Measurements from ENCODE around the gene ASL. TPM values are rescaled to one million over a fixed set of nuclear protein-coding genes. Genes with fewer than 3 reads are reported as not detected.

ASL gene
- polyA plus RNA-seq, 1 of the 3 experiments (the other 2 are of a cell fraction), result 138 TPM

GRCh38 chr7:66140924-66141323 lies 65.3 kb downstream of the ASL start:
- Histone ChIP-seq H3K4me3 (ENCODE audit: low read depth in 2 of 2, low read length in 1 of 2) (no peak overlapping the region), H3K9ac (no peak overlapping the region), H3K36me3 (replicated peaks in 1 of 2; ENCODE audit: control insufficient read depth in 1 of 2, insufficient read depth in 2 of 2, low read length in 1 of 2) (peaks cover 41 to 57% of the 10 kb centered on the region in 2 experiments), H3K27me3 (ENCODE audit: insufficient read depth) (no peaks in the 10 kb centered on the region), H3F3A (replicated peaks; ENCODE audit: insufficient read depth) (peaks cover 15% of the 10 kb centered on the region), H3K27ac (ENCODE audit: low read depth in 2 of 2, low read length in 1 of 2) (peak overlapping the region; percentile 55 to 96; a peak in 3 of 4 replicates), H3K9me2 (no peaks in the 10 kb centered on the region), H3K79me2 (ENCODE audit: insufficient read depth) (peaks cover 30% of the 10 kb centered on the region), H3K9me3 (no peaks in the 10 kb centered on the region), H4K20me1 (ENCODE audit: insufficient read depth) (no peaks in the 10 kb centered on the region), H2AFZ (ENCODE audit: low read depth) (no peak overlapping the region), H3K4me1 (ENCODE audit: control insufficient read depth in 1 of 2, insufficient read depth in 2 of 2, low read depth in 1 of 2, low read length in 1 of 2) (peaks cover 19 to 56% of the 10 kb centered on the region in 2 experiments; a peak in 3 of 4 replicates), H3K4me2 (no peak overlapping the region)
- CTCF ChIA-PET, result interaction anchor here (0.7 to 4.8 kb wide), 41 partner anchors 8 to 515 kb away, joined by 3 to 35 read pairs (median 4); partner anchors contain the start of genes CRCP and TPST1
- TF ChIP-seq RAD21 (IDR thresholded peaks at IDR 0.05; ENCODE audit: low read length) (peak; percentile 94), RCOR1 (IDR thresholded peaks at IDR 0.05; ENCODE audit: low read length) (peak; percentile 39; the same call in 1 of the 2 replicates), FOXM1 (IDR thresholded peaks at IDR 0.05; ENCODE audit: low read depth) (no peak), SMC3 (IDR thresholded peaks at IDR 0.05; ENCODE audit: low read depth, low read length) (peak; percentile 83), TEAD4 (IDR thresholded peaks at IDR 0.05; ENCODE audit: borderline replicate concordance, insufficient read depth) (no peak), MAX (IDR thresholded peaks at IDR 0.05; ENCODE audit: low read depth) (no peak), IRF3 (IDR thresholded peaks at IDR 0.05; ENCODE audit: low read depth, low read length) (no peak), GABPA (IDR thresholded peaks at IDR 0.05; ENCODE audit: low read depth) (no peak), RXRA (IDR thresholded peaks at IDR 0.05; ENCODE audit: borderline replicate concordance, low read depth) (no peak), PBX3 (IDR thresholded peaks at IDR 0.05) (0 out of 2 replicates have a peak, but pooled peaks have one; percentile 32), REST (IDR thresholded peaks at IDR 0.05; ENCODE audit: low read depth, low read length) (no peak), POLR2AphosphoS5 (IDR thresholded peaks at IDR 0.05; ENCODE audit: low read depth, low read length) (no peak), USF2 (IDR thresholded peaks at IDR 0.05; ENCODE audit: borderline replicate concordance, low read depth, low read length) (no peak), JUND (IDR thresholded peaks at IDR 0.05) (no peak), CTCF (IDR thresholded peaks at IDR 0.05) (peak; percentile 75), EP300 (IDR thresholded peaks at IDR 0.05; ENCODE audit: borderline replicate concordance in 1 of 2, low read depth in 1 of 2, low read length in 1 of 2) (0 out of 4 replicates have a peak, but pooled peaks of 1 of the 2 experiments have one; percentile 24), MXI1 (IDR thresholded peaks at IDR 0.05; ENCODE audit: low read depth, low read length) (no peak), NRF1 (IDR thresholded peaks at IDR 0.05; ENCODE audit: low read depth, low read length) (peak; percentile 10; the same call in 1 of the 2 replicates), TAF1 (IDR thresholded peaks at IDR 0.05; ENCODE audit: borderline replicate concordance, low read depth, low read length) (no peak), FOXJ3 (CRISPR knock-in tag; IDR thresholded peaks at IDR 0.05) (no peak), SIN3A (IDR thresholded peaks at IDR 0.05; ENCODE audit: borderline replicate concordance, low read depth, low read length) (no peak), CHD2 (IDR thresholded peaks at IDR 0.05; ENCODE audit: low read length, partially characterized antibody) (peak; percentile 30), ELF1 (IDR thresholded peaks at IDR 0.05) (no peak)
- 51% methylated on average over 4 of the region's 4 CpGs for WGBS (ENCODE audit: low lambda C conversion rate)
- peak; percentile 52 for DNase-seq
- POLR2A ChIA-PET, result interaction anchor here (0.6 to 3.7 kb wide), 5 partner anchors 11 to 65 kb away, joined by 5 to 14 read pairs (median 6); partner anchors contain the start of genes CRCP and TPST1

Measured in SK-N-SH (cell line).